ENCODE data around the gene VCL. TPM values are rescaled to one million over a fixed set of nuclear protein-coding genes. Genes with fewer than 3 reads are reported as not detected.

VCL gene
- total and polyA plus RNA-seq, 2 of the 8 experiments (the other 6 are each of a cell fraction or from before 2014, with no cell fraction given) = 119 to 377 TPM

DNA sequence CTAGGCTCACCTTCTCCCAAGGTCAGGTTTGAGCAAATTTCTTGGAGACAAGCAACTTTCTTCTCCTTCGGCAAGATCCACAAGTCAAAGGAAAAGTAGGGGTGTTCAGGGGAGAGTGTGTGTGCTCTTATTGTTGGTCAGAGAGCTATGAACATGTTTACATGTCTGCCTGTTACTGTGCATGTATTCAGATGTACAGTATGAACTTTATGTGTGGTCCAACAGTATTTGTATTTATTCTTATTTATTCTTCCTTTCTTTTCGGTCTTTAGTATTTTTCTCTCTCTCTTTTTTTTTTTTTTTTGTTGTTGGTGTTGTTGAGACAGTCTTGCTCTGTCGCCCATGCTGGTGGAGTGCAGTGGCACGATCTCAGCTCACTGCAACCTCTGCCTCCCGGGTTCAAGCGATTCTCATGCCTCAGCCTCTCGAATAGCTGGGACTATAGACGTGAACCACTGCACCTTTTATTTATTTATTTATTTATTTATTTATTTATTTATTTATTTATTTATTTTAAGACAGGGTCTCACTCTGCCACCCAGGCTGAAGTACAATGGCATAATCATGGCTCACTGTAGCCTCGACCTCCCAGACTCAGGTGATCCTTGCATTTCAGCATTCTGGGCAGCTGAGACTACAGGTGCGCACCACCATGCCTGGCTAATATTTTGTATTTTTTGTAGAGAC, 48.8 kb upstream of the VCL start:
- DNase-seq (ENCODE audit: low read depth in 1 of 2, low spot score in 2 of 2) = no peak
- Histone ChIP-seq H3K23me2 (ENCODE audit: low read depth, low read length) (no peaks in the 10 kb centered on the region), H3K79me1 (ENCODE audit: low read depth, low read length) (no peaks in the 10 kb centered on the region), H3K4me1 (replicated peaks in 1 of 4; ENCODE audit: control insufficient read depth in 3 of 4, insufficient read depth in 4 of 4, low read length in 3 of 4) (peaks cover 0 to 4% (median under 1%) of the 10 kb centered on the region in 4 experiments; a peak in 2 of 7 replicates), H3K14ac (ENCODE audit: insufficient read length) (no peak overlapping the region), H3K4me2 (ENCODE audit: insufficient read depth in 1 of 2, low read depth in 2 of 2, low read length in 2 of 2) (no peak overlapping the region), H2BK20ac (ENCODE audit: low read length) (no peak overlapping the region; the same call in 1 of the 2 replicates), H2AK5ac (ENCODE audit: low read depth, low read length) (no peak overlapping the region), H3K4me3 (ENCODE audit: extremely low read depth in 1 of 4, insufficient read depth in 2 of 4, low read depth in 3 of 4, low read length in 4 of 4) (no peak overlapping the region), H4K5ac (ENCODE audit: insufficient read length, low read depth, low read length) (no peak overlapping the region), H4K8ac (ENCODE audit: extremely low read depth, insufficient read depth, low read length) (no peak overlapping the region), H2BK15ac (ENCODE audit: low read length) (no peak overlapping the region), H2BK5ac (ENCODE audit: low read depth, low read length) (no peak overlapping the region), H3K27me3 (replicated peaks in 1 of 4; ENCODE audit: control insufficient read depth in 3 of 4, extremely low read depth in 1 of 4, insufficient read depth in 3 of 4, low read length in 3 of 4) (no peaks in the 10 kb centered on the region), H3K9me3 (ENCODE audit: insufficient read depth in 2 of 2, low read depth in 1 of 2, low read length in 1 of 2) (peaks cover 7 to 9% of the 10 kb centered on the region in 2 experiments; a peak in 3 of 4 replicates), H3K56ac (replicated peaks; ENCODE audit: insufficient read length, low read depth, low read length) (no peak overlapping the region), H2AFZ (ENCODE audit: low read length) (no peak overlapping the region), H3K18ac (ENCODE audit: extremely low read depth, low read length) (no peak overlapping the region), H3K23ac (ENCODE audit: insufficient read length) (no peak overlapping the region), H2BK120ac (replicated peaks; ENCODE audit: low read depth, low read length) (no peak overlapping the region), H4K91ac (replicated peaks; ENCODE audit: insufficient read length, low read length) (no peak overlapping the region), H3K79me2 (ENCODE audit: control insufficient read depth in 1 of 2, insufficient read depth in 2 of 2, low read length in 2 of 2) (no peaks in the 10 kb centered on the region), H3K27ac (ENCODE audit: low read depth, low read length) (no peak overlapping the region), H3K9ac (replicated peaks in 1 of 4; ENCODE audit: extremely low read depth in 1 of 4, low read depth in 3 of 4, low read length in 3 of 4) (no peak overlapping the region), H3K36me3 (ENCODE audit: control insufficient read depth in 2 of 4, insufficient read depth in 4 of 4, low read length in 3 of 4) (no peaks in the 10 kb centered on the region), H3K4ac (replicated peaks; ENCODE audit: insufficient read length, low read depth, low read length) (no peak overlapping the region), H4K20me1 (replicated peaks in 1 of 2; ENCODE audit: control insufficient read depth in 1 of 2, insufficient read depth in 2 of 2, low read length in 2 of 2) (no peaks in the 10 kb centered on the region), H2BK12ac (ENCODE audit: low read depth, low read length) (no peak overlapping the region)
- 93% methylated on average over 10 of the region's 10 CpGs; no CpG with 5 or more reads in 1 of the 2 experiments for WGBS, 2 experiments (ENCODE audit: extremely low coverage in 1 of 2, insufficient coverage in 1 of 2, insufficient read length in 1 of 2, insufficient replicate concordance in 2 of 2, low coverage in 1 of 2, low lambda C conversion rate in 2 of 2, missing lambda C conversion rate in 1 of 2)
- FAIRE-seq = no peak
- ChIA-PET POLR2A (ENCODE audit: partially characterized antibody) (interaction anchor here (4.3 kb wide), 1 partner anchor 17 kb away, joined by 34 read pairs; no protein-coding TSS in a partner anchor), CTCF (ENCODE audit: partially characterized antibody) (interaction anchor here (1.0 to 6.1 kb wide), 3 partner anchors 10 to 81 kb away, joined by 3 to 41 read pairs (median 4); no protein-coding TSS in a partner anchor)
- TF ChIP-seq BCL11A (IDR thresholded peaks at IDR 0.05; ENCODE audit: low read depth in 2 of 2, low read length in 2 of 2) (no peak), CREB1 (IDR thresholded peaks at IDR 0.05) (no peak), TEAD4 (IDR thresholded peaks at IDR 0.05; ENCODE audit: low read depth, low read length) (no peak), GABPA (IDR thresholded peaks at IDR 0.05; ENCODE audit: borderline replicate concordance, insufficient read depth, low read length) (no peak), CHD2 (IDR thresholded peaks at IDR 0.05; ENCODE audit: low read length) (no peak), CEBPB (IDR thresholded peaks at IDR 0.05; ENCODE audit: low read depth, low read length) (no peak), SIN3A (conservative IDR thresholded peaks at IDR 0.05 in 1 of 2, IDR thresholded peaks at IDR 0.05 in 1 of 2; ENCODE audit: low read depth in 1 of 2, low read length in 2 of 2) (no peak)

All from H1 (cell line).